Activated T-helper 17 cell treated with anti-CD3 and anti-CD28 coated beads, Interleukin-2, amount 50 U/mL, for 72 hours (primary cell): Measurements from ENCODE around the gene CADPS2. TPM values are rescaled to one million over a fixed set of nuclear protein-coding genes. Genes with fewer than 3 reads are reported as not detected.

Experiments
- ATAC-seq: fragments of 150-1000 bp; cut with Tn5 transposase; replicated peaks from 2 replicates; pipeline ENCODE4 v1.10.0; 2021; ENCODE audit warnings: mild to moderate bottlenecking, moderate library complexity
- H3K27ac Mint-ChIP-seq: one replicate; pipeline ENCODE4 v1.8.0; 2022; ENCODE audit warnings: mixed read lengths
- H3K27me3 Mint-ChIP-seq: one replicate; pipeline ENCODE4 v1.8.0; 2022; ENCODE audit warnings: mixed read lengths
- H3K36me3 Mint-ChIP-seq: one replicate; pipeline ENCODE4 v1.8.0; 2022; ENCODE audit warnings: low read depth, mild to moderate bottlenecking, mixed read lengths
- H3K4me1 Mint-ChIP-seq: one replicate; pipeline ENCODE4 v1.8.0; 2022; ENCODE audit warnings: mixed read lengths
- H3K4me3 Mint-ChIP-seq: one replicate; pipeline ENCODE4 v1.8.0; 2022; ENCODE audit warnings: mild to moderate bottlenecking, mixed read lengths
- H3K9me3 Mint-ChIP-seq: one replicate; pipeline ENCODE4 v1.8.0; 2022; ENCODE audit warnings: mixed read lengths
- total RNA-seq, 2 donors: library from RNA; stranded (reverse); gene quantifications; one replicate each; pipeline ENCODE4 v1.2.3, GENCODE V29; 2022

Gene CADPS2
- total RNA-seq, 2 donors from 2014 or later: not detected

DNA sequence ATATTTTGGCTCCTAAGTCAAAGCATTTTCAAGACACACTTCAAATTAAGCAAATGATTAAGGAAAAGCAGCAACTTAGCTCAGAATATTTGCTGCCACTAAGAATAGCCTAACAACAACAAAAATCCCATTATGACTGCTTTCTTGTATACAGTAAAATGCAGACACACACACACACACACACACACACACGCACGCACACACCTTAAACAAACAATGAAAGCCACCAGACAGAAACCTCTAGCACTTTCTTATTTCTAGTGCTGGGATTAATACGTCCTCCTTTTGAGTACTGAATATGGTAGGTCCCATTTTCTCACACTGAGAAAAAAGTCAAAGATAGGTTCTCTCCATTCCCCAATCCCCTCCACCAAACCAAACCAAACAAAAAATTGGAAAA is 558.3 kb downstream of the CADPS2 start:
- peaks cover 4% of the 10 kb centered on the region for H3K27me3 Mint-ChIP-seq
- H3K4me1 Mint-ChIP-seq: no peaks in the 10 kb centered on the region
- H3K9me3 Mint-ChIP-seq: no peaks in the 10 kb centered on the region
- H3K4me3 Mint-ChIP-seq: no peak overlapping the region
- no peak overlapping the region for H3K27ac Mint-ChIP-seq
- no peaks in the 10 kb centered on the region for H3K36me3 Mint-ChIP-seq
- no peak for ATAC-seq

DNA sequence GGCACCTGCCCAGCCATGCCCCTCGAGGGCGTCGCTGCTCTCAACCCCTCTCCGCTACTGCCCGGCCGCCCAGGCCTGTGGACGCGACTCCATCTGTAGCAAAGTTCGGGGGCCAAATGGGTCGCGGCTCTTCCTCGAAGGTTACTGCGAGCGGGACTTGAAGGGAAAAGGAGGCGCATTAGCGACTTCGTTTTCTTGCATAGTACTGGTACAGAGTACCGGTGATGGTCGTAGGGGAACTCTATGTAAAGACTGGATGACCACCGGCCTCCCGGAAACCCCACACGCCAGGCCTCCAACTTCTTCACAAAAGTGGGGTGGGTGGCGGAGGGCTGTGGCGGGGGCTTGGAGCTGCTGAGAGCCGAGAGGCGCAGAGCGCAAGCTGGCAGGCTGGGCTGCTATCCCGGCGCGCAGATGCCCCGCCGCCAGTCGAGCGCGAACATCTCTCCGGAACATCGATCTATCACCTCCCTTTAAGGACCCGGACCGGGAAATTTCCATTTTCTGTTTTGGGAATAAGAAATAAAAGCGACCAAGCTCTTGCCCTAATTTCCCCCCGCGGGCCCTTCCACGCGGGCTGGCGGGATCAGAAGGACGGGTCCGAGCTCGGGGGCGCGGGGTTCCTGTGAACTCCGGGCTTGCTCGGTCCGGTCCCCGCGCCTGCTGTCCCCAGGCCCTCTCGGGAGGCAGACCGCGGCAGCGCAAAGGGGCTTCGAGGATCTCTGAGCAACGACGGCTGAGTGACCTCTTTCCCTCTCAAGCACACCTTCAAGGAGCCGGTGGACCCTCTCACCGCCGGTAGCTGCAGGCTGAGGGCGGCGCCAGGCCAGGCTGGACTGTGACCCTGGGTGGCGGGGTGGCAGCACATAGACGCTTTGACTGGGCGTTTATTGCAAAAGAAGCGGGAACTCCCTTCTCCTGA is 569.5 kb downstream of the CADPS2 start:
- no peaks in the 10 kb centered on the region for H3K4me1 Mint-ChIP-seq
- peaks cover 51% of the 10 kb centered on the region for H3K27me3 Mint-ChIP-seq
- H3K27ac Mint-ChIP-seq: no peak overlapping the region
- H3K36me3 Mint-ChIP-seq: no peaks in the 10 kb centered on the region
- H3K4me3 Mint-ChIP-seq: no peak overlapping the region
- ATAC-seq: no peak
- peaks cover 9% of the 10 kb centered on the region for H3K9me3 Mint-ChIP-seq

DNA sequence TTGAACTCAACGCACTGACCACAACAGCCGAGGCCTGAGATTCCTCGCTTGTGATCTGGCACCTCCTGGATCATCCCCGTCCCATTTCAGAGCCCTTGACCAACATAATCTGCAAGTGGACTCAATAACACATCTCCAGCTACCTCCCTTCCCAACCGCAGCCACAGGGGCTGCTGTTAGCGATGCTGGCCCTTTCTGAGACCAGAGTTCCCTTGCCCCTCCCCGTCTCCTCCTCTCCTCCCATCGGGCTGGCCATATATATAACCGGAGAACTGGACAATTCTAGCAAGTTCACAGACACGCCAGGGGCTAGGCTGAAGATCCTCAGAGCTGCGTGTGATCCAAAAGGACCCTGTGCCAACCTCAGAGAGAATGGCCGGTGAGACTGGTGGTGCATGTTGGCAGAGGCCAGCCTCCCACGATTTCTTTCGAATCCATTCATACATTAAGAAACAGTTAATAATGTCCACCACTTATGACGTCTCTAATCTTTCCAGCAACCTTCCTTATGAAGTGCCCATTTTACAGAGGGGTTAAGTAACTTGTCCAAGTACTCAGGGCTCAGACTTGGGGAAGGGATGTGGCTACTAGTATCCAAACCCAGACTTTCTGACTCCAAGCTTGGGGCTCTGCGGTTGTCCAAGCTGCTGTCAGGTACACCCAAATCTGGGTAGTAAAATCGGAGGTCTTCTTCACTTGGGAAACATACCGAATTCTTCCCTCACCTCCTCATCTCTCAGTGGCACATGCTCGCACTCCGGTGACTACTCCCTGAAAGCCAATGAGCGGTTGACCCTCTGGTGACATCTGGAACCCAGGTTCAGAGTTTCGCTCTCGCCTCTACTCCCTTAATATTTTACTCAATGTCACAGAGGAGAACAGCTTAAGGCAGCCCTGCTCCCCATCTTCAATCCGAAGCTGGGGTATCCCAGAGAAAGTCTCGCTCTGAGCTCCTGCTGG is 570.5 kb downstream of the CADPS2 start:
- no peak overlapping the region for H3K27ac Mint-ChIP-seq
- no peaks in the 10 kb centered on the region for H3K36me3 Mint-ChIP-seq
- no peak overlapping the region for H3K4me3 Mint-ChIP-seq
- ATAC-seq: no peak
- H3K27me3 Mint-ChIP-seq: peaks cover 59% of the 10 kb centered on the region
- no peaks in the 10 kb centered on the region for H3K4me1 Mint-ChIP-seq
- H3K9me3 Mint-ChIP-seq: peaks cover 9% of the 10 kb centered on the region

- Mint-ChIP-seq H3K4me1 (no peaks in the 10 kb centered on the region), H3K4me3 (no peak overlapping the region), H3K27ac (no peak overlapping the region), H3K9me3 (peaks cover 9% of the 10 kb centered on the region), H3K36me3 (no peaks in the 10 kb centered on the region), H3K27me3 (peaks cover 58% of the 10 kb centered on the region)
- no peak for ATAC-seq
Observed at GRCh38 chr7:122314284-122314683, 572.0 kb downstream of the CADPS2 start.

DNA sequence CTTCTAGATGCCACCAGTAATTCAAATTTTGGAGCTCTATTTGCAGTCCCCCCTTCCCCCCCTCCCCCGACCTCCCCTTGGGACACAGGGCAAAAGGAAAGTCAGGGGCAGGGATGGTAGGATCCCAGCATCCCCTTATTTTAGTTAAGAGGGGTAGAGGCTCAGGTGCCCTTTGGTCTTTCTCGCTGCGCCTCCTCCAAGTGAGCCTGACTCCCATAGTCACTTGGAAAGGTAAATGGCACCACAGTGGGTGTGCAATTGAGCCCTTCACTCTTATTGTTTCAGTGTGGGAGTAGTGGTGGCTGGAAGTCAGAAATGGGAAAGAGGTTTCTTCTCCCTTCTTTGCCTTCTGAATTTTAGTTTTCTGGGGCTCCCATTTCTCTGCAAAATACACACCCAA is 573.5 kb downstream of the CADPS2 start:
- no peaks in the 10 kb centered on the region for H3K4me1 Mint-ChIP-seq
- H3K36me3 Mint-ChIP-seq: no peaks in the 10 kb centered on the region
- no peak overlapping the region for H3K4me3 Mint-ChIP-seq
- H3K9me3 Mint-ChIP-seq: peaks cover 9% of the 10 kb centered on the region
- ATAC-seq: no peak
- peaks cover 59% of the 10 kb centered on the region for H3K27me3 Mint-ChIP-seq
- no peak overlapping the region for H3K27ac Mint-ChIP-seq

DNA sequence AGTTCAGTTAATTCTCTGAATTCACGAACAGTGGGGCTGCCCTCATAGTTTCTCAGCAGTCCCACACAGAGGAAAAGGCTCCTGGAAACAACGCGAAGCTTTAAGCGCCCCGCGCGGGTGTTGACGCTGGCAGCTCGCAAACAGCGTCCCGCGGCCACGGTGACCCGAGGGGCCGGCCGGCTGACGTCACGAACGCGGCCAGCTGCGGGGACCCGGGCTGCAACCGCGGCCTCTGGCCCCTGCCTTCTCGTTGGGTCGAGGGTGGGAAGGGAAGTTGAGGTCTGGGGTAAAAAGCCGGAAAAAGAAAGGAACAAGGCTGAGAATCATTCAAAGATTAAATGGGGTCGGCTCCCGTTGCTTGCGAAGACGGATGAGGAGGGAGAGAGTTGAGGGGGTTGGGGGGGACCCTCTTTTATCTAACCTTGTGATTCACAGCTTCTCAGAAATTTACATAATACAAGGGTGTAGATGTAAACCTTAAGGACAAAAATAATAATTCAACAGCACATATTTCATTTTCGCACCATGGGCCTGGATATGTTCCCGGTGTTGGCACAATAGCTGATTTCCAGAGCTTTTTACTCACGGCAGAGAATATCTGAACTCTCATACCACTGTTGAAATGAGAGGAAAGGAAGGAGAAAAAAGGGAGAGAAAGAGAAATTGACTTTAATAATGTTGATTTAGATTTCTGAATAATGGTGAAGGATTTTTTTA is 574.4 kb downstream of the CADPS2 start:
- no peaks in the 10 kb centered on the region for H3K4me1 Mint-ChIP-seq

GRCh38 chr7:122311050-122311700 is 575.1 kb downstream of the CADPS2 start:
- Mint-ChIP-seq H3K27ac (no peak overlapping the region), H3K27me3 (peaks cover 63% of the 10 kb centered on the region), H3K4me1 (no peaks in the 10 kb centered on the region), H3K9me3 (peaks cover 9% of the 10 kb centered on the region), H3K36me3 (no peaks in the 10 kb centered on the region), H3K4me3 (no peak overlapping the region)
- ATAC-seq: no peak

More for the DNA sequence above, 574.4 kb downstream of the CADPS2 start:
- Mint-ChIP-seq H3K27me3 (peaks cover 60% of the 10 kb centered on the region), H3K9me3 (peaks cover 9% of the 10 kb centered on the region), H3K4me3 (no peak overlapping the region), H3K36me3 (no peaks in the 10 kb centered on the region), H3K27ac (no peak overlapping the region)
- ATAC-seq: no peak

DNA sequence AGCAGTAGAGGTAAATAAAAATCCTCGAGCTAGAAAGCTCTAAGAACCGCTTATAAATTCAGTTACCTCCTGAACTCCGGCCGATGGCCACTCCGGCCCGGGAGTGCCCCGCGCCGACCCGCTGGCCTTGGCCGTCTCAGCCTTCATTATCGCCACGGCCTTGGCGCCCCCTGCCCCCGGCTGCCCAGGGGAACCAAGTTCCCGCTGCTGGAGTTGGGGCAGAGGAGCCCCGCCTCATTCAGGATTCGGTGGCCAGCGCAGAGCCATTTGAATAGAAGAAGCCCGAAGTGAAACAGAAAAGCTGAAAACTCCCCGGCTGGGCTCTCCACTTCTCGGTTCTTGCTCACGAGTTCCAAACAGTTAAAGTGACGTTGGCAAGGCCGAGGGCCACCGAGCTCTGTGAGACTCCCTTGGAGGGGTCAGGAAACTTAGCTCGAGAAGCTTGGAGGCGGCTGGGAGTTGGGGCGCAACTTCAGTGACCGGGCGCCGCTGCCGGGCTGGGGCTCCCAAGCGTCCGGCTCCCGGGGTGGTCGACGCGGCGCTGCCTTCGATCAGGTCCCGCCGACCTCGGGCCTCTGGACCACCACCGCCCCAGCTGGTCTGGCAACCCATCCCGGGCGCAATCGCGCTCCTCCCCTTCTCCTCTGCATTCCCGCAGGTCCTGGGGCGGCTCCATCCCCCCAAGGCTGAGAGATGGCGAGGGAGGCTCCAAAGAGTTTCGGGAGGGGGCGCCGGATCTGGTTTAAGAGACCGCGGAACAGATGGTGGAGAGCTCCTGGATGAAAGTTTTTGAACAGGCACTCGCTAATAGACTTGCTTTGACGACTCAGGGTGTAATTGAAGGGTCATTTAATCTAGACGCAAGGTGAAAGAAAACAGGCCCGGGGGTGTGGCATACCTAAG is 575.9 kb downstream of the CADPS2 start:
- Mint-ChIP-seq H3K4me3 (no peak overlapping the region), H3K27ac (no peak overlapping the region), H3K9me3 (peaks cover 8% of the 10 kb centered on the region), H3K4me1 (no peaks in the 10 kb centered on the region), H3K36me3 (peaks cover 4% of the 10 kb centered on the region), H3K27me3 (peaks cover 63% of the 10 kb centered on the region)
- no peak for ATAC-seq

- ATAC-seq: no peak
- Mint-ChIP-seq H3K9me3 (peaks cover 3% of the 10 kb centered on the region), H3K4me3 (no peak overlapping the region), H3K27me3 (peaks cover 62% of the 10 kb centered on the region), H3K27ac (no peak overlapping the region), H3K36me3 (peaks cover 6% of the 10 kb centered on the region), H3K4me1 (no peaks in the 10 kb centered on the region)
Observed at GRCh38 chr7:122309421-122309820, 576.8 kb downstream of the CADPS2 start.

DNA sequence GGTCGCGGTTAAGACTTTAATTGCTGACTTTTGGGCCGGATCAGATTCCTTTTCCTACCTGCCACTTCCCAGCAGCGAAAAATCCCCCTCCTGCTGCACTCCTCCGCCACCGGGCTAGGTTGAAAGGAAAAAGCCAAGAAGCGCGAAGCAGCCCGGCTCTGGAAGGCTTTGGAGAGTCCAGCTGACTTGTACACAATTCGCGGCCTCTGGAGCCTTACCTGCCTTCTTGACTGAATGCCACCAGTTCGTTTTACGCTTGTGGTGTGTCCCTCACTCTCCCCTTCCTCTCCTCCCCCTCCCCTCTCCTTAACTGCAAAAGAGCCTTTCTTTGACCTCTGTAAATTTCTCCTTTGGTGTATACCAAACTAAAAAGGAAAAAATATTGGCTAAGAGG is 579.0 kb downstream of the CADPS2 start:
- ATAC-seq: no peak
- Mint-ChIP-seq H3K36me3 (peaks cover 6% of the 10 kb centered on the region), H3K4me1 (peaks cover 5% of the 10 kb centered on the region), H3K27ac (no peak overlapping the region), H3K9me3 (peaks cover 4% of the 10 kb centered on the region), H3K4me3 (no peak overlapping the region), H3K27me3 (peaks cover 67% of the 10 kb centered on the region)

DNA sequence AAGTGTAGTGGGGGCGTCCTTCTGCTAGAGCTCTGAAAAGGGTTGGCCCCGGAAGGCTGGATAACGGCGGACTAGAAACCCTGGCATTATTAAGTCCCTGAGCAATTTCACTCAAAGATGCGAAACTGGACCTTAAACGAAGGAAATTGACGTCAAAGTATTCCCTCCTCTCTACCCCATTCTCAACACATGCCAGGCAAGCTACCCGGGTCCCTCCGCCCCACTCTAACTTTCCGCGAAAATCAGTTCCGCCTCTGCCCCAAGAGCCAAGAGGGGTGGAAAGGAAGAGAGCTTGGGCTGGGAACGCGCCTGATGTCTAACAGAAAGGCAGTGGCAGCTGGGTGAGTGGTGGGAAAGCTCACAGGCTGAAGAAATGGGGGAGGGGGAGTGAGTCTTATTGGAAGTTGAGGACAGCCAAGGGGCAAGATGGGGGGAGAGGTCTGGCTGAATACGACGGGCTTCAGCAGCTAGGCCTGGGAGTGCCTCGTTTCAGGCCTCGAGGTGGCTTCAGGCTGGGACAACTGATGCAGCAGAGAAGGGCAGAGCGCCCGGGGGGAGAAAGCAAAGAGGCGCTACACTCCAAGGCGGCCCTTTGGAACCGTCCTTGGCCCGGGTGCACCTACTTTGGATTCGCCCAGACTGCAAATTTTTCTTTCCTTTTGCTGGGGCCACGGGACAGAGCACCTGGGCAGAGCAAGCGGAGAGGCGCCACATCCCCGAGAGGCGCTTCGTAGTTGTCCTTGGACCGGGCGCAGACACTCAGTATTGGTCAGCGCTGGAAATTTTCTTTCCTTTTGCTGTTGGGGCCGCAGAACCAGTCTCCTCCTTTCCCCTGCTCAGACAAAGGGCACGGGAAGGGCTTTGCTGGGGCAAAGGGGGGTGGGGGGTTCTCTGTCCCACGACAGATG is 579.7 kb downstream of the CADPS2 start:
- Mint-ChIP-seq H3K4me3 (no peak overlapping the region), H3K27ac (no peak overlapping the region), H3K27me3 (peaks cover 67% of the 10 kb centered on the region)

More for the DNA sequence above, 579.7 kb downstream of the CADPS2 start:
- Mint-ChIP-seq H3K36me3 (peaks cover 6% of the 10 kb centered on the region), H3K4me1 (peaks cover 5% of the 10 kb centered on the region), H3K9me3 (peaks cover 4% of the 10 kb centered on the region)
- no peak for ATAC-seq
